HG03469 (cell line): Measurements from ENCODE around the gene C16orf90.
"Not testable (repeated sequence)": the region's sequence is repeated elsewhere in the genome, so short reads cannot be mapped to it uniquely, and the experiment has no call there.

Experiments
- ATAC-seq: cut with Tn5 transposase; IDR thresholded peaks from one replicate; pipeline ENCODE4 v1.9.1; 2021; ENCODE audit warnings: mild to moderate bottlenecking, moderate library complexity, moderate number of reproducible peaks; ENCODE audit not compliant: unreplicated experiment

C16orf90 gene

DNA sequence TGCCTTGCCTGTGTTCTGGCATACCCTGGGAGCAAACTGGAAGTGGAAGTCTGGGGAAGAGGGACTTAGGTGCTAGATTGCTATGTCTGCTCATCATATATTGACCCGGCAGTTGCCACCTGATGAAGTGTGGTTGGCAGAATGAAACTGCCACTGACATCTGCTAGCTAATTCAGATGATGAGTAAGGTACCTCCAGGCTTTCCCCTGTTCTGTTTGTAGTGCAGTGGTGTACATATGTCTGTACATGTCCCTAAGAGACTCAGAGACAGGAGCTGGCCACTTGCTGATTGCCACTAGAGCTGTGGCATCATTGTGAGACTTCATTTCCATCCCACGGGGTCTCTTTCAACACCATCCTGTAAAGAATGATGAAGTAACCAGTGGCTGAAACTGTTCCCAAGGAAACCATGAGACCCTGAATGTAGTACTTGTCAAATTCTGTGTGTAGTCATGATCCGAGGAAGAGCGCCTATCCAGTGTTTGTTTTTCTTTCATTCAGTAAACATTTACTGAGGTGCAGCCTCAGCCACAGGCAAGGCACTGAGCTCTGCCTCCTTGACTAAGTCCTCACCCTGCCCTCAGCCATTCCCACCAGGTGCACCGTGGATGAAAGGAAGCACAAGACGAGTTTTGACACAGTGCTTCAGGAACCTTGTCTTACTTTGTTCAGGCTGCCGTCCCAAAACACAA, 18.7 kb upstream of the C16orf90 start:
- ATAC-seq = no peak

- no peak for ATAC-seq
Measured at GRCh38 chr16:3511286-3512180, 16.2 kb upstream of the C16orf90 start.

GRCh38 chr16:3510416-3510815, 15.1 kb upstream of the C16orf90 start:
- ATAC-seq = no peak

DNA sequence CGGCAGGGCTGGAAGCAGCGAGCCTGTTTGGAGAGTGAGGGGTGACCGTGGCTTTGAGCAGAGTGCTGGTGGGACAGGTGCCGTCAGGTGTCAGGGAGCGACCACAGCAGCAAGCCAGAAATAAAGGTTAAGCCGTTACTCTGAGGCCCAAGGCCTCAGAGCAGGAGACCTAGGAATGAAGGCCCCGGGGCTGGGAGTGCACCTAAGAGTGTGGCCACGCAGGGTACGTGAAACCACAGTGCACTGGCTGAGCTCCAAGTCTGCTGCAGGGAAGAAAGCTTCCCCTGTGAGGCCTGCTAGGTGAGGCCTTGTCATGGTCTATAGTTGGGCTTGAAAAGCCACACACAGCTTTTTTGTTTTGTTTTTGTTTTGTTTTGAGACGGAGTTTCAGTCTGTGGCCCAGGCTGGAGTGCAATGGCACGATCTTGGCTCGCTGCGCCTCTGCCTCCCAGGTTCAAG, 14.2 kb upstream of the C16orf90 start:
- ATAC-seq = no peak

- no peak for ATAC-seq
Measured at GRCh38 chr16:3508736-3509135, 13.4 kb upstream of the C16orf90 start.

GRCh38 chr16:3503523-3503922, 8.2 kb upstream of the C16orf90 start:
- ATAC-seq = no peak

- ATAC-seq = no peak
Measured at GRCh38 chr16:3501783-3502400, 6.6 kb upstream of the C16orf90 start.

GRCh38 chr16:3501412-3501761, 6.1 kb upstream of the C16orf90 start:
- not testable (repeated sequence) for ATAC-seq

DNA sequence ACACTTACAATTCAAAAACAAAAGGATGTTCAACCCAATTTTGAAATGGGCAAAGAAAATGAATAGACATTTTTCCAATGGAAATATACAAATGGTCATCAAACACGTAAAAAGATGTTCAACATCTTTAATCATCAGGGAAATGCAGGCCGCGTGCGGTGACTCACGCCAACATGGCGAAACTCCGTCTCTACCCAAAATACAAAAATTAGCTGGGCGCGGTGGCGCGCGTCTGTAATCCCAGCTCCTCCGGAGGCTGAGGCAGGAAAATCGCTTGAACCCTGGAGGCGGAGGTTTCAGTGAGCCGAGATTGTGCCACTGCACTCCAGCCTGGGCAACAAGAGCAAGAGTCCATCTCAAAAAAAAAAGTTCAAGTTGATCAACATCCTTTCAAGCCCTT, 3.7 kb upstream of the C16orf90 start:
- ATAC-seq = no peak

DNA sequence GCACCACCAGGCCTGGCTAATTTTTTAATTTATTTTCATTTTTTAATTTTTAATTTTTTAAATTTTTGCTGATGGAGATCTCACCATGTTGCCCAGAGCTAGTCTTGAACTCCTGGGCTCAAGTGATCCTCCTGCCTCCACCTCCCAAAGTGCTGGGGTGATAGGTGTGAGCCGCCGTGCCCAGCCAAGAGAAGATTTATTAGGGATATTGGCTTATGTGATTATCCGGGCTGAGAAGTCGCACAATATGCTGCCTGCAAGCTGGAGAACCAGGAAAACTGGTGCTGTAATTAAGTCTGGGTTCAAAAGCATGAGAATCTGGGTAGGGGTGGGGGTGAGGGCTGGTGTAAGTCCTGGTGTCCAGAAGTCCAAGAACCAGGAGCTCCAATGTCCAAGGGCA, 2.5 kb upstream of the C16orf90 start:
- no peak for ATAC-seq

DNA sequence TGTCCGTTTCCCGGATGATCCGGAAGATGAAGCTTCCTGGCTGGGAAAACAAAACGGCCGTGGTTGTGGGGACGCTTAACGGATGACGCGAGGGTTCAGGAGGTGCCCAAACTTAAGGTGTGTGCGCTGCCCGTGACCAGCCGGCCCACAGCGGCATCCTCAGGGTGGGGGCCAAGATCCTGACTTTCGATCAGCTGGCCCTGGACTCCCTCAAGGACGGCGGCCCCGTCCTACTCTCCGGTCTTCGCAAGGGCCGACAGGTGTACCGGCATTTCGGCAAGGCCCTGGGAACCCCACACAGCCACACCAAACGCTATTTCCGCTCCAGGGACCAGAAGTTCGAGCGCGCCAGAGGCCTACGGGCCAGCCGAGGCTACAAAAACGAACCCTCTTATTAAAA, 1.1 kb upstream of the C16orf90 start:
- ATAC-seq = no peak

DNA sequence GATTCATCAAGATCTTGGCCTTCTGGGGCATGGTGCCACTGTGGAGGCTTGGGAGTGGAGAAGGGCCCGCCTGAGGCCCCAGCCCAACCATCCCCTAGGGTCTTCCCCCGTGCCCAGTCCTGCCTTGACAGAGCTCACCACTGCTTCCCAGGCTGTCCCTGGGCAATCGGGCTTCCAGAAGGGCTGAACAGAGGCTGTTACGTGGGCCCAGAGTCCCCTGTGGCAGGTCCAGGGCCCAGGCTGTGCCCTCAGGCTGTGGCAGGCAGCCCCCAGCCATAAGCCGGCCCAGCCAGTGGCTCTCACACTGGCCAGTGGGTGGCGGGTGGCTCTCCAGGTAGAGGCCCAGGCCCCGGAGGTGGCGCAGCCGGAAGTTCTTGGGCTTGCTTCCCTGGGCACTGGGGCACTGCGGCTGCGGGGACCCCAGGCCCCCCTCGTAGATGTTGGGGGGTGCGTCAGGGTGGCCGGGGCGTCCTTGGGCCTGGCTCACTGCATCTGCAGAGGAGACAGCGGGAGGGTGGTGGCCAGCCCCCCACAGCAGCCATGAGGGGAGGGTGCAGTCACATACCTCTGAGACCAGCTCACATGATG, 809 bp downstream of the C16orf90 start:
- no peak for ATAC-seq

DNA sequence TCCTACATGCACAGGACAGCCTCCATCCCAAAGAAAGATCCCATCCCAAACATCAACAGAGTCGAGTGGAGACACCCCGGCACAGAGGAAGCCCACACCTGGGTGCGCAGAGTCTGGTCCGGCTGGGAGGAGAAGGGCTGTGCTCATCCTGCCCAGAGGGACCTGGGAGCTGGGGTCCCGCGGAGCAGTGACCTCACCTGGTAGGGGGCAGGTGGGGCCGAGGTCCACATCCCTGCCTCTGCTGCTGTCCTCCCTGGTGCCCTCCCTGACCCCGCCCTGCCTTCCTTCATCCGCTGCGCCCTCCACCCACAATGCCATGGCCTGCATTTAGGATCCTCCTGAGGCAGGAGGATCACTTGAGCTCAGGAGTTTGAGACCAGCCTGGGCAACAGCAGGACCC, 2.9 kb downstream of the C16orf90 start:
- no peak for ATAC-seq

- ATAC-seq = no peak
Measured at GRCh38 chr16:3490911-3491629, 4.2 kb downstream of the C16orf90 start.

GRCh38 chr16:3488801-3489200, 6.5 kb downstream of the C16orf90 start:
- no peak for ATAC-seq

DNA sequence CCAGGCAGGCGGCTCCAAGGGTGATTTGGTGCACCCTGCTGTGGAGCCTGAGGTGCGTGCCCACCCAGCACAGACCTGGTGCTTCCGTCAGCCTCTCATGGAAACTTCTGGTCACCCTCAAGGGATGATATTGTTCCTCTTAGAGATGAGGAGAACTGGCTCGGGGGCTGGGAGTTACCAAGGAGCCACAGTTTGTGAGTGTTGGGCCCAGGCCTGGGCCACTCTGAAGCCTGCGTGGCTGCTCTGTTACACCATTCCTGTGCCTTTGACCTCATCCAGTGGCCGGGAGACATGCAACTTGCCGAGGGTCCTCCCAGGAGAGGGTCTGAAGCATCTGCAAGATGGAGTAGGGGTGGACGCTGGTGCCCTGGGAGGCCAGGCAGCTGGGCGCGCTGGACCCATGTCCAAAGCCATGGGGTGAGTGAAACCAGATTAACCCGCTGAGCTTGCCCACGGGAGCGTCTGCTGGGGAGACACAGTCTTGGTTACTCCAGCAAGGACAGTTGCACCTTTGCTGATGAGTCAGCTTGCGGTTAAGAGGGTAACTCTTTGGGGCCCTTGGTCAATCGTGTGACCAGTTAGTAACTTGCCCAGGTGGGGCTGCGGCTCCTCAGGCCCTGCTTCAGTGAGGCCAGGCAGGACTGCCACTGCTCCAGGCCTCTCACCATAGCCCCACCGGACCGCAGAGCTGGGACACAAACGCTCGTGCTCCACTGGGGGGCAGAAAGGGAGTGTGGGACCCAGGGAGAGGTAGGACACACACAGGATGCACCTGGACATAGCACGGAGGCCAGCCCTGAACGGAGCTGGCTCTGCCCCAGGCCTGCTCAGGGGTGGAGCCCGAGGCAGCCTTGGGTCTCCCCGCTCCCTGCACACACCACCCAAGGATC, 7.5 kb downstream of the C16orf90 start:
- no peak for ATAC-seq

GRCh38 chr16:3486506-3487215, 8.6 kb downstream of the C16orf90 start:
- ATAC-seq = no peak

DNA sequence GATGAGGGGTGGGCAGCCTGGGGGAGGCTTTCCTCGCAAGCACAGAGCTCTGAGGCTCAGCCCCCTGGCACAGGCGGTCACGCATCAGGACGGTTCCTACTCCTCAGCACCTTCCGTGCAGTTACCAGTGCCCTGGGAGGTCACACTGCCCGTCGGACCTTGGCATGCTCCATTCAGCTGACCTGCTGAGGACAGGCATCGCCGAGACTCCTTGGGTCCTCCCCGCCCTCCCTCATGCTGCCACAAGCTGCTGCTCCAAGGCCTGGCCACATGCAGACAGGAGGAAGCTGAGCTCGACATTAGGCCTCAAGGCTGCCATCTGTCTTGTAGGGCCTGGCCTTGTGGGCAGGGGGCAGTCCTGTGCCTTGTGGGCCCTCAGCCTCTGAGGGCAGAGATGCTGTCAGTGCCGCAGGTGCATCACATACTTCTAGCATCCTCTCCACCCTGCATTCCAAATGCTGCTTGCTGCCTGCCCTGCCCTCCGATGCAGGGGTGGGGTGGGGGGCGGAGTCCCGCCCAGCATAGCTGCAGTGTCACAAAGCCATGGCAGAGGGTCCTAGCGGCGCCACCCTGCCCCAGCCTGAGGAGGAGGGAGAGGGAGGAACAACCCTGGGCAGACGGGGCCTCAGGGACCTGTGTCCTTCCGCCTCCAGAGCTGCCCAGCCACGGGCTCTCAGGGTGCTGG, 9.3 kb downstream of the C16orf90 start:
- ATAC-seq = no peak
